HG03565 (cell line): ENCODE measurements around the gene EDAR.
A peak's percentile ranks its signal among the peaks of the same experiment; 100 is the strongest.

ENCODE experiments used
- ATAC-seq: cut with Tn5 transposase; IDR thresholded peaks from one replicate; pipeline ENCODE4 v1.9.1; 2021; ENCODE audit warnings: mild to moderate bottlenecking, moderate library complexity; ENCODE audit not compliant: unreplicated experiment

Gene EDAR

GRCh38 chr2:108988796-108989713 is at the start of gene EDAR:
Gene EDAR (minus strand): TSS chr2:108989220. CDS start chr2:108931014, 58,206 bp downstream.
- no peak for ATAC-seq

GRCh38 chr2:109033171-109033570 is 44.2 kb upstream of the EDAR start:
- ATAC-seq, result no peak

- ATAC-seq, result no peak
Measured at GRCh38 chr2:109032229-109032820, 43.3 kb upstream of the EDAR start.

- ATAC-seq, result peak; percentile 35
Measured at GRCh38 chr2:109031476-109032228, 42.6 kb upstream of the EDAR start.

GRCh38 chr2:109030870-109031475 is 42.0 kb upstream of the EDAR start:
- ATAC-seq, result no peak

GRCh38 chr2:109029490-109030201 is 40.6 kb upstream of the EDAR start:
- no peak for ATAC-seq

GRCh38 chr2:109028738-109029489 is 39.9 kb upstream of the EDAR start:
- ATAC-seq, result no peak

- ATAC-seq, result no peak
Measured at GRCh38 chr2:109028277-109028676, 39.3 kb upstream of the EDAR start.

GRCh38 chr2:109027702-109028101 is 38.7 kb upstream of the EDAR start:
- no peak for ATAC-seq

GRCh38 chr2:109024477-109024876 is 35.5 kb upstream of the EDAR start:
- no peak for ATAC-seq

GRCh38 chr2:109021895-109022300 is 32.9 kb upstream of the EDAR start:
- ATAC-seq, result no peak

- ATAC-seq, result no peak
Measured at GRCh38 chr2:109020217-109020637, 31.2 kb upstream of the EDAR start.

GRCh38 chr2:109018452-109018851 is 29.4 kb upstream of the EDAR start:
- ATAC-seq, result no peak

- ATAC-seq, result no peak
Measured at GRCh38 chr2:109017017-109017416, 28.0 kb upstream of the EDAR start.

- no peak for ATAC-seq
Measured at GRCh38 chr2:109016376-109016775, 27.4 kb upstream of the EDAR start.

GRCh38 chr2:109014476-109014875 is 25.5 kb upstream of the EDAR start:
- no peak for ATAC-seq

GRCh38 chr2:109013051-109013450 is 24.0 kb upstream of the EDAR start:
- ATAC-seq, result no peak

- no peak for ATAC-seq
Measured at GRCh38 chr2:109009920-109010610, 21.0 kb upstream of the EDAR start.

- ATAC-seq, result no peak
Measured at GRCh38 chr2:109006971-109007370, 18.0 kb upstream of the EDAR start.
